HCT116 (cell line): ENCODE data around the gene PKP1. TPM values are rescaled to one million over a fixed set of nuclear protein-coding genes. Genes with fewer than 3 reads are reported as not detected.

Experiments used
- ATAC-seq: fragments of 200-7000 bp; cut with Tn5 transposase; 2 replicates; pipeline ENCODE4 v1.9.1; 2020; ENCODE audit warnings: mild to moderate bottlenecking, moderate library complexity
- BruUV-seq: library from RNA; stranded (reverse); fragments of 400-500 nt; replicated peaks from 2 replicates; lab custom pipeline; 2021; lab: Mats Ljungman, UMichigan
- CTCF ChIA-PET: fragments of 300-600 bp; sonication (Branson Sonifier 250); formaldehyde crosslinking; loops from one replicate; lab custom pipeline; 2021; ENCODE audit warnings: antibody characterized with exemption; lab: Charles Lee
- POLR2A ChIA-PET: fragments of 300-600, 350-600 bp; sonication (Branson Sonifier 250); formaldehyde crosslinking; loops from one replicate; lab custom pipeline; 2021; ENCODE audit warnings: antibody characterized with exemption; lab: Charles Lee
- RAD21 ChIA-PET, 2 experiments: fragments of 300-600 bp; sonication (Branson Sonifier 250); formaldehyde crosslinking; loops; one replicate each; lab custom pipeline; 2023; ENCODE audit warnings: low total read pairs in 2 of 2; ENCODE audit not compliant: uncharacterized antibody in 2 of 2, unreplicated experiment in 2 of 2, low non-redundant PET in 1 of 2; lab: Charles Lee
- DNase-seq: peaks from one replicate; pipeline ENCODE4 v3.0.0-alpha.2; 2010; ENCODE audit warnings: low read depth, low spot score
- H2AFZ ChIP-seq: fragments of 200-600 bp; shearing (Covaris generic), sonication (generic); 2 replicates; pipeline ENCODE4 v1.6.1; 2017; ENCODE audit warnings: low read depth, mixed run types, mixed read lengths, antibody characterized with exemption, low read length; ENCODE audit not compliant: poor library complexity, severe bottlenecking
- H3K27ac ChIP-seq: 2 replicates; pipeline ENCODE4 v1.5.1; 2012; ENCODE audit warnings: low read depth, low read length
- H3K27me3 ChIP-seq: fragments of 200-600 bp; sonication (generic); 2 replicates; pipeline ENCODE4 v1.6.1; 2016; ENCODE audit warnings: mixed run types, low read length, mixed read lengths; ENCODE audit not compliant: insufficient read depth
- H3K36me3 ChIP-seq, 2 experiments: fragments of 200-500 bp in 1 of 2; fragments of 200-600 bp in 1 of 2; sonication (Bioruptor generic) in 1 of 2; sonication (generic) in 1 of 2; 2 replicates each; pipeline versions ENCODE4 v1.5.1 to v1.6.1; 2014 to 2016; ENCODE audit warnings: low read length in 2 of 2, inconsistent platforms in 1 of 2, mixed read lengths in 1 of 2, mixed run types in 1 of 2; ENCODE audit not compliant: insufficient read depth in 2 of 2, control insufficient read depth in 1 of 2
- H3K4me1 ChIP-seq, 2 experiments: fragments of 200-600 bp in 1 of 2; sonication (generic) in 1 of 2; 2 replicates each; pipeline versions ENCODE4 v1.5.1 to v1.6.1; 2012 to 2017; ENCODE audit warnings: low read length in 2 of 2, inconsistent platforms in 1 of 2, mild to moderate bottlenecking in 1 of 2, mixed read lengths in 1 of 2, mixed run types in 1 of 2, moderate library complexity in 1 of 2; ENCODE audit not compliant: insufficient read depth in 2 of 2, control insufficient read depth in 1 of 2
- H3K4me2 ChIP-seq: fragments of 200-600 bp; sonication (generic); 2 replicates; pipeline ENCODE4 v1.6.1; 2017; ENCODE audit warnings: mixed run types, low read length, mixed read lengths
- H3K4me3 ChIP-seq, 2 experiments: fragments of 200-600 bp in 1 of 2; sonication (generic) in 1 of 2; replicated peaks in 1 of 2; 2 replicates each; pipeline ENCODE4 v1.5.1; 2011 to 2016; ENCODE audit warnings: low read length in 2 of 2, control low read depth in 1 of 2, low read depth in 1 of 2, mild to moderate bottlenecking in 1 of 2, mixed read lengths in 1 of 2, mixed run types in 1 of 2
- H3K79me2 ChIP-seq: fragments of 200-600 bp; sonication (generic); 2 replicates; pipeline ENCODE4 v1.6.1; 2017; ENCODE audit warnings: mild to moderate bottlenecking, mixed run types, low read length, moderate library complexity, mixed read lengths; ENCODE audit not compliant: insufficient read depth
- H3K9ac ChIP-seq: fragments of 200-600 bp; sonication (generic); 2 replicates; pipeline ENCODE4 v1.6.1; 2016; ENCODE audit warnings: low read length, mixed read lengths
- H3K9me2 ChIP-seq: fragments of 200-600 bp; sonication (generic), shearing (Covaris generic); 2 replicates; pipeline ENCODE4 v1.6.1; 2017; ENCODE audit warnings: mixed run types, mild to moderate bottlenecking, moderate library complexity; ENCODE audit not compliant: insufficient read depth
- H3K9me3 ChIP-seq, 2 experiments: fragments of 200-500 bp in 1 of 2; fragments of 200-600 bp in 1 of 2; sonication (Bioruptor generic) in 1 of 2; sonication (generic) in 1 of 2; 2 replicates each; pipeline ENCODE4 v1.6.1; 2014 to 2017; ENCODE audit warnings: low read length in 2 of 2, mixed read lengths in 2 of 2, inconsistent platforms in 1 of 2, low read depth in 1 of 2, mild to moderate bottlenecking in 1 of 2, mixed run types in 1 of 2, moderate library complexity in 1 of 2; ENCODE audit not compliant: control insufficient read depth in 1 of 2, insufficient read depth in 1 of 2
- H4K20me1 ChIP-seq: fragments of 200-600 bp; sonication (generic), shearing (Covaris generic); 2 replicates; pipeline ENCODE4 v1.6.1; 2017; ENCODE audit warnings: mixed run types, mild to moderate bottlenecking, moderate library complexity; ENCODE audit not compliant: insufficient read depth
- ELF1 ChIP-seq: IDR thresholded peaks from 2 replicates; pipeline ENCODE4 v1.6.1; 2012; ENCODE audit warnings: low read depth, borderline replicate concordance
- POLR2A ChIP-seq: IDR thresholded peaks from 2 replicates; pipeline ENCODE4 v1.7.0; 2011; ENCODE audit warnings: borderline replicate concordance; ENCODE audit not compliant: insufficient read depth, insufficient read length; ENCODE audit errors: extremely low read depth
- SP1 ChIP-seq: IDR thresholded peaks from 2 replicates; pipeline ENCODE4 v1.6.1; 2012; ENCODE audit warnings: low read depth
- SRF ChIP-seq: IDR thresholded peaks from 2 replicates; pipeline ENCODE4 v1.6.1; 2012; ENCODE audit warnings: low read depth
- intact Hi-C: fragments of 100-400 bp; cut with micrococcal nuclease; formaldehyde crosslinking; loops from 2 replicates; pipeline ENCODE4 v1.10.0; 2022
- total RNA-seq: library from RNA; stranded (reverse); gene quantifications from one replicate; pipeline ENCODE4 v1.2.1, GENCODE V29; 2021; ENCODE audit not compliant: unreplicated experiment
- TF ChIP-seq, protein P1 (sequence below): IDR thresholded peaks from 2 replicates; pipeline ENCODE4 v1.6.1; 2012; ENCODE audit warnings: low read depth
- TF ChIP-seq, protein P2 (sequence below): IDR thresholded peaks from 2 replicates; pipeline ENCODE4 v1.6.1; 2012

PKP1 gene
- total RNA-seq, 1 experiment from 2014 or later: 0.07 TPM

DNA sequence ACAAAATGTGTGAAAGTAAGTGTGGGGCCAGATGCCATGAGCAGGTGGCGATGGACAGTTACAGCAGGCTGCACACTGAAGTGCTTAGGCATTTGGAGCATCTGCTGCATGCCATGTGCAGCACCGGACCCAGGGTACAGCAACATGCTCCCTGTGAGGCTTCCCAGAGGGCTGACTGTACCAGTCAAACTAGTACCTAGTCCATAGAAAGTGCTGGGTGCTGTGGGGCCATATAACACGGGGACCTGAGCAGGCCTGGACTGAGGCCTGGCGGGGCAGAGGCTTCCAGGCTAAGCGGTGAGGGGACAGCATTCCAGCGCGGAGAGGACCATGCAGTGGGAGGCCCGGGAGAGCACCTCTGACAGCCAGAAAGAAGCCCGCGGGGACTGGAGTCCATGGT lies 29.9 kb upstream of the PKP1 start:
- RAD21 ChIA-PET: interaction anchor here in 1 of 2 experiments (2.2 kb wide), 1 partner anchor 108 kb away, joined by 10 read pairs; no protein-coding TSS in a partner anchor
- Histone ChIP-seq H3K27me3 (no peaks in the 10 kb centered on the region), H4K20me1 (no peaks in the 10 kb centered on the region), H2AFZ (no peak overlapping the region), H3K4me3 (no peak overlapping the region), H3K9me3 (no peaks in the 10 kb centered on the region), H3K36me3 (no peaks in the 10 kb centered on the region), H3K9ac (no peak overlapping the region), H3K4me1 (no peaks in the 10 kb centered on the region), H3K9me2 (no peaks in the 10 kb centered on the region), H3K4me2 (no peak overlapping the region), H3K27ac (no peak overlapping the region), H3K79me2 (no peaks in the 10 kb centered on the region)
- CTCF ChIA-PET: interaction anchor here (1.8 to 2.2 kb wide), 2 partner anchors 93 to 108 kb away, joined by 9 to 31 read pairs; no protein-coding TSS in a partner anchor
- intact Hi-C loops: no loop called here
- POLR2A ChIA-PET: no interaction called here
- TF ChIP-seq, protein P1, sequence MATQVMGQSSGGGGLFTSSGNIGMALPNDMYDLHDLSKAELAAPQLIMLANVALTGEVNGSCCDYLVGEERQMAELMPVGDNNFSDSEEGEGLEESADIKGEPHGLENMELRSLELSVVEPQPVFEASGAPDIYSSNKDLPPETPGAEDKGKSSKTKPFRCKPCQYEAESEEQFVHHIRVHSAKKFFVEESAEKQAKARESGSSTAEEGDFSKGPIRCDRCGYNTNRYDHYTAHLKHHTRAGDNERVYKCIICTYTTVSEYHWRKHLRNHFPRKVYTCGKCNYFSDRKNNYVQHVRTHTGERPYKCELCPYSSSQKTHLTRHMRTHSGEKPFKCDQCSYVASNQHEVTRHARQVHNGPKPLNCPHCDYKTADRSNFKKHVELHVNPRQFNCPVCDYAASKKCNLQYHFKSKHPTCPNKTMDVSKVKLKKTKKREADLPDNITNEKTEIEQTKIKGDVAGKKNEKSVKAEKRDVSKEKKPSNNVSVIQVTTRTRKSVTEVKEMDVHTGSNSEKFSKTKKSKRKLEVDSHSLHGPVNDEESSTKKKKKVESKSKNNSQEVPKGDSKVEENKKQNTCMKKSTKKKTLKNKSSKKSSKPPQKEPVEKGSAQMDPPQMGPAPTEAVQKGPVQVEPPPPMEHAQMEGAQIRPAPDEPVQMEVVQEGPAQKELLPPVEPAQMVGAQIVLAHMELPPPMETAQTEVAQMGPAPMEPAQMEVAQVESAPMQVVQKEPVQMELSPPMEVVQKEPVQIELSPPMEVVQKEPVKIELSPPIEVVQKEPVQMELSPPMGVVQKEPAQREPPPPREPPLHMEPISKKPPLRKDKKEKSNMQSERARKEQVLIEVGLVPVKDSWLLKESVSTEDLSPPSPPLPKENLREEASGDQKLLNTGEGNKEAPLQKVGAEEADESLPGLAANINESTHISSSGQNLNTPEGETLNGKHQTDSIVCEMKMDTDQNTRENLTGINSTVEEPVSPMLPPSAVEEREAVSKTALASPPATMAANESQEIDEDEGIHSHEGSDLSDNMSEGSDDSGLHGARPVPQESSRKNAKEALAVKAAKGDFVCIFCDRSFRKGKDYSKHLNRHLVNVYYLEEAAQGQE: no peak
- TF ChIP-seq POLR2A: no peak
- no peak for TF ChIP-seq SP1
- TF ChIP-seq SRF: no peak
- TF ChIP-seq, protein P2, sequence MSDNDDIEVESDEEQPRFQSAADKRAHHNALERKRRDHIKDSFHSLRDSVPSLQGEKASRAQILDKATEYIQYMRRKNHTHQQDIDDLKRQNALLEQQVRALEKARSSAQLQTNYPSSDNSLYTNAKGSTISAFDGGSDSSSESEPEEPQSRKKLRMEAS: no peak
- TF ChIP-seq ELF1: no peak
- no TSS peak for BruUV-seq
- DNase-seq: no peak
- no peak for ATAC-seq
